ENCODE results near the gene KLF15. TPM values are rescaled to one million over a fixed set of nuclear protein-coding genes. Genes with fewer than 3 reads are reported as not detected.

The KLF15 gene
- total RNA-seq, 2 experiments from 2014 or later: 0.32 to 0.53 TPM

DNA sequence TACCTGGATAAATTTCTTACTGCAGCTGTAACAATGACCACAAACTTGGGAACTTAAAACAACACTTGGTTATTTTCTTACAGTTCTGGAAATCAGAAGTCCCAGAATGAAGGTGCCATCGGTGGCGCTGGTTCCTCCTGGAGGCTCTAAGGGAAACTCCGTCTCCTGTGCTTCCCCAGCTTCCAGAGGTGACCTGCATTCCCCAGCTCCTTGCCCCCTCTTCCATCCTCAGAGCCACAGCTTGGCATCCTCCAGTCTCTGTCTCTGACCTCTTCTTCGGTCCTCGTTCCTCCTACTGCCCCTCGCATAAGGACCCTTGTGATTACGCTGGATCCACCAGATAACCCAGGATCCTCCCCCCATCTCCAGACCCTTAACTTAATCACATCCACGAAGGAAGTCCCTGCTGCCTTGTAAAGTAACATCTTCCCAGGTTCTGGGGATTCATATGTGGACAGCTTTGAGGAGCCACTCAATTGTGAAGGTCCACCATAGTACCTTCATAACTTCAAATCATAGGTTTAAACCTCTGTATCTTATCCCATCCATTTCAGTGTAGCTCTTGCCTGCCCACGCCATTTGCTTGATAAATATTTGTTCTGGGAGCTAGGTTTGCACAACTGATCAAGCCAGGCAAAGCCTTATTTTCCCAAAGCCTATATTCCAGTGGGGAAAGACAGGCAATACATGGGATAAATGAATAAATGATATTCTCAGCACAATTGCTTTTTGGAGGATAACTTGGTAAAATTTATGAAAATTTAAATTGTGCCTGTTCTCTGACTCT lies 34.8 kb downstream of the KLF15 start:
- ChIA-PET POLR2A (no interaction called here), CTCF (no interaction called here)
- Mint-ChIP-seq H3K4me1 (no peaks in the 10 kb centered on the region), H3K36me3 (ENCODE audit: low read depth) (no peaks in the 10 kb centered on the region), H3K27me3 (peaks cover 3% of the 10 kb centered on the region), H3K27ac (no peak overlapping the region), H3K9me3 (ENCODE audit: low read depth) (no peaks in the 10 kb centered on the region), H3K4me3 (no peak overlapping the region)
- intact Hi-C loops (cut with DNase I, micrococcal nuclease): no loop called here
- no peak for ATAC-seq
- DNase-seq: no peak

DNA sequence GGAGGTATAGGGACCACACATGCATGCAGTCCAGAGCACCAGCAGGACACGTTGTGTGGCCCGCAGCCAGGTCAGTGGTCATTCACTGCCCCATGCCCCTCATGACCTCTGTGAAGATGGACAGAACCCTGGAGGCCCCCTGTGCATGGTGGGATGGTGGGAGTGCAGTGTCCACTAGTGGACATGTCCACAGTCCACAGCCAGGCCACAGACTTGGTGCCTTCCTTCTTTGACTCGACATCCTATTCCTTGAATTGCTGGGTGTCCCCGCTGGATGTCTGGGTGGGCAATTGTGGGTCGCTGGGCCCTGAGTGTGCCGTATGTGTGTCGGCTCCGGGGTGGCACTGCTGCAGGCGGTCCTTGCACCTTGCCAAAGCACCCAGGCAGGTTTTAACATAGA lies 35.7 kb downstream of the KLF15 start:
- no peak for DNase-seq
- intact Hi-C loops (cut with DNase I, micrococcal nuclease): no loop called here
- ChIA-PET POLR2A (no interaction called here), CTCF (no interaction called here)
- ATAC-seq: no peak
- H3K27ac Mint-ChIP-seq: no peak overlapping the region
- H3K9me3 Mint-ChIP-seq (ENCODE audit: low read depth): no peaks in the 10 kb centered on the region
- H3K4me3 Mint-ChIP-seq: no peak overlapping the region
- H3K27me3 Mint-ChIP-seq: peaks cover 3% of the 10 kb centered on the region
- no peaks in the 10 kb centered on the region for H3K36me3 Mint-ChIP-seq (ENCODE audit: low read depth)
- H3K4me1 Mint-ChIP-seq: no peaks in the 10 kb centered on the region

DNA sequence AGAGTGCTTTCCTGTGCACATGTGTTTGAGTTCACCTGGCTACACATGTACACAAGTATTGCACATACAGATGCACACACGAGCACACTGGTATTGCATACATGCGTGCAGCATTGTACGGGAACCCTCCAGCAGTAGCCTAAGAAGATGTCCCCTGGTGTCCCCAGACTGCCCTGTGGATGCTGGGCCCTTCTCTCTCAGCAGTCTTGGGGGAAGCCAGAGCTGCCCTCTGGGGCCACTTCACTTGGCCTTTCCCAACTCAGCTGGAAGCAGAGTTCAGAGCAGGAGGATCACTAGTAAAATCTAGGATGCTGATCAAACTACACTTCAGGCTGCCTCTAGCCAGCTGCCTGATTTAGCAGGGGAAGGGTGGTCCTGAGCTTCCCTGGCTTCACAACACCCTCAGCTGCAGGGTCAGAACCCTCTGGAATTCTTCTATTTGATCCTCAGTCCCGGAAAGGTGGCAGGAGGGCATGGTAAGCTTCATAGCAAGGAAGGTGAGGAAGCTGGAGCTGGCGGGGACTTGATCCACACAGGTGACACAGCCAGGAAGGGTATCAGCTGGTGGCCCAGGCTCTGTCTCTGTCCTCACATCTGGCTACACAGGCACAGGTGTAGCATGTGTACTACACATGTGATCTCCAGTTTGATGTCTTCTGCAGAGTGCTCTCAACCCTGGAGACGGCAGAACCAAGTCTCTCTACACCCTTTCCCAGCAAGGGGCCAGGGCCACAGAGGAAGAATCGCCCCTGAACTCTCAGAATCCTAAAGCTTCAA lies 36.5 kb downstream of the KLF15 start:
- ATAC-seq: no peak
- no peaks in the 10 kb centered on the region for H3K4me1 Mint-ChIP-seq
- H3K27me3 Mint-ChIP-seq: peaks cover 2% of the 10 kb centered on the region
- no peaks in the 10 kb centered on the region for H3K9me3 Mint-ChIP-seq (ENCODE audit: low read depth)
- H3K36me3 Mint-ChIP-seq (ENCODE audit: low read depth): no peaks in the 10 kb centered on the region
- no peak overlapping the region for H3K4me3 Mint-ChIP-seq
- no peak overlapping the region for H3K27ac Mint-ChIP-seq
- ChIA-PET POLR2A (no interaction called here), CTCF (no interaction called here)
- intact Hi-C loops (cut with DNase I, micrococcal nuclease): no loop called here
- no peak for DNase-seq

DNA sequence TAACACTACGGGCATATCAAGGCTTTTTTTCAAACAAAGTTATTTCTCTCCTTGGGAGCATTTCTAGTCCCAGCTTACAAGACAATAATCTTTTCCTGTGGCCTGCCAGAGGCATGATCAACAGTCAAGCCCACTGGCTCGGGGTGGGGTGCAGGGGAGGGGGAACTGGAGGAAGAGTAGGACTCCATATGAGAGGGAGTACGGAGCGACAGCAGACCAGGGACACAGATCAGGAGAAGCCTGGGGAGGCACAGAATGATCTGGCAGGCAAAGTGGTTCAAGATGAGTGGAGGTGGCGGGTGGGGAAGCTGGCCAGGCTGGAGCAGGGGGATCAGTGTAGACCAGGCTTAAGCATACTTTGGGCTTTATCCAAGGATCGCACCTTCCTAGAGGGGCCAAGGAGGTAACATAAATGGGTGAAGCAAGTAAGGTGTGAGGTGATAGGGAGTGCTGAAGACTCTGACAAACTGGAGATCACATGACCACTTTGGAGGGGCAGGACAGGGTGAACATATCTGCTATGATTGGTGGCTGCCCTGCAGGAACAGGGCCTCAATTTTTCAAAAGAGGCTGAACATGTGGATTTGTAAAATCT lies 37.4 kb downstream of the KLF15 start:
- POLR2A ChIA-PET: no interaction called here
- Mint-ChIP-seq H3K27me3 (peaks cover 2% of the 10 kb centered on the region), H3K9me3 (ENCODE audit: low read depth) (no peaks in the 10 kb centered on the region), H3K27ac (no peak overlapping the region), H3K4me1 (no peaks in the 10 kb centered on the region), H3K4me3 (no peak overlapping the region), H3K36me3 (ENCODE audit: low read depth) (no peaks in the 10 kb centered on the region)
- DNase-seq (no peak), ATAC-seq (no peak)
- intact Hi-C loops (cut with DNase I, micrococcal nuclease): no loop called here
- CTCF ChIA-PET: no interaction called here

DNA sequence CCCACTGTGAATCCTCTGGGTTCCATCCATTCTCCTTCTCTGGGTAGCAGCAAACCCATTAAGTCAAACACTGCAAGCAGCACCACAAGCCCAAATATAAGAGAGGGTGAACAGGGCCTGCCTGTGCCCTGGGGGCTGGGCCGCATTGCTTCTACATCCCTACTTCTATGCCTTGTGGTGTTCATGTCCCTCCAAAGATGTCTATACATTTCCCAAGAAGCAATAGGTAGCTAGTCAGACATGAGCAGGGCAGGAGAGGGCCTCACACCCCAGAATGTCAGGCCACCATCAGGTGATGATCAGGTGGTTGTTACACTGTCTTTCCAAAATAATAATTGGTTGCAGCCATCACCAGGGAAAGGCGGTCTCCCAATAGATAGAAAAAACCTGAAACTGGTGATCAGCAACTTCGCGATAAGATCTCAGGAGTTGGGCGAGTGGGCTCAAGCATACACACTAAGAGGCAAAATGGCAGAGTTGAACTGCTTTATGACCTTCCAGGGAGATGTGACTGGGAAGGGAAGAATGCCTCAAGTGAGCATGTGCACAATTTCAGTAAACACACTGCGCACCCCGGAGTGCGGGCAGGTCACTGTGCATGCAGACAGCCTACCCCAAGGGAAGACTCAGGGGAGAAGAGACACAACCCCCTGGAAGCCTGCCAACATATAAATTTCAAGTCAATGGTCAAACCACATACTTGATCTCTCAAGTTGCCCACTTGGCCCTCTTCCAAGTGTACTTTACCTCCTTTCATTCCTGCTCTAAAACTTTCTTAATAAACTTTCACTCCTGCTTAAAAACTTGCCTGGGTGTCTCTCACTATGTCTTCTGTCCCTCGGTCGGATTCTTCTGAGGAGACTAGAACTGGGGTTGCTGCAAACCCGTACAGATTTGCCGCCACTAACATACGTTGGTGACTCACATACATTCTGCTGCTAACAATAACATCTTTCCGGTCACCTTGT lies 39.9 kb downstream of the KLF15 start:
- POLR2A ChIA-PET: no interaction called here
- intact Hi-C loops (cut with DNase I, micrococcal nuclease): no loop called here
- DNase-seq (no peak), ATAC-seq (no peak)
- Mint-ChIP-seq H3K4me3 (no peak overlapping the region), H3K4me1 (no peaks in the 10 kb centered on the region), H3K27me3 (peaks cover 2% of the 10 kb centered on the region), H3K27ac (no peak overlapping the region), H3K36me3 (ENCODE audit: low read depth) (no peaks in the 10 kb centered on the region), H3K9me3 (ENCODE audit: low read depth) (no peaks in the 10 kb centered on the region)
- CTCF ChIA-PET: interaction anchor here (0.6 to 0.7 kb wide), 2 partner anchors 135 to 663 kb away, joined by 4 read pairs; no protein-coding TSS in a partner anchor

DNA sequence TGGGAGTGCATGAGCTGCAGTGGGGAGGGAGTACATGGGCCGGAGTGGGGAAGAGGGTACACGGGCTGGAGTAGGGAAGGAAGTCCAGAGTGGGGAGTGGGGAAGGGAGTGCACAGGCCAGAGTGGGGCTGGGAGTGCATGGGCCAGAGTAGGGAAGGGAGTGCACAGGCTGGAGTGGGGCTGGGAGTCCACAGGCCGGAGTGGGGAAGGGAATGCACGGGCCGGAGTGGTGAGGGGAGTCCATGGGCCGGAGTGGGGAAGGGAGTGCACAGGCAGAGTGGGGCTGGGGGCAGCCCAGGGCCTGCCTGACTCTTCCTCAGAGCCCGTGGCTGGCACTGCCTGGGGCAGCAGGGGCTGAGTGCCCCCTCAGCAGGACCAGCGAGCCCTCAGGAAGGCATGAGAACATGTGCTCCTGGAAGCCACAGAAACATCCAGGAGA lies 40.7 kb downstream of the KLF15 start:
- intact Hi-C loops (cut with DNase I, micrococcal nuclease): no loop called here
- CTCF ChIA-PET: interaction anchor here (0.6 kb wide), 1 partner anchor 136 kb away, joined by 4 read pairs; no protein-coding TSS in a partner anchor
- Mint-ChIP-seq H3K27ac (no peak overlapping the region), H3K36me3 (ENCODE audit: low read depth) (no peaks in the 10 kb centered on the region), H3K4me3 (no peak overlapping the region), H3K27me3 (peaks cover 2% of the 10 kb centered on the region), H3K4me1 (no peaks in the 10 kb centered on the region), H3K9me3 (ENCODE audit: low read depth) (no peaks in the 10 kb centered on the region)
- no peak for ATAC-seq
- DNase-seq: no peak
- POLR2A ChIA-PET: no interaction called here

DNA sequence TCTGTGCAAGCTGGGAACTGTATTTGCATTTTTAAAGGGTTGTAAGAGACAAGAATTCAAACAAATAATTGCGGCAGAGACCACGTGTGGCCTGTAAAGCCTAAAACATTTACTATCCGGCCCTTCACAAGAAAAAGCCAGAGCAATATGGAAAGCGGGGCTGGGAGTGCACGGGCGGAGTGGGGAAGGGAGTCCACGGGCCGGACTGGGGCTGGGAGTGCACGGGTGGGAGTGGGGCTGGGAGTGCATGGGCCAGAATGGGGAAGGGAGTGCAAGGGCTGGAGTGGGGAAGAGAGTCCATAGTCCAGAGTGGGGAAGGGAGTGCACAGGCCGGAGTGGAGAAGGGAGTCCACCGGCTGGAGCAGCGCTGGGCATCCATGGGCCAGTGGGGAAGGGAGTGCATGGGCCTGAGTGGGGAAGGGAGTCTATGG lies 41.2 kb downstream of the KLF15 start:
- DNase-seq (no peak), ATAC-seq (no peak)
- no peak overlapping the region for H3K4me3 Mint-ChIP-seq
- no peaks in the 10 kb centered on the region for H3K9me3 Mint-ChIP-seq (ENCODE audit: low read depth)
- intact Hi-C loops (cut with DNase I, micrococcal nuclease): no loop called here
- CTCF ChIA-PET: no interaction called here
- no peaks in the 10 kb centered on the region for H3K36me3 Mint-ChIP-seq (ENCODE audit: low read depth)
- no peak overlapping the region for H3K27ac Mint-ChIP-seq
- no peaks in the 10 kb centered on the region for H3K4me1 Mint-ChIP-seq
- H3K27me3 Mint-ChIP-seq: peaks cover 2% of the 10 kb centered on the region
- POLR2A ChIA-PET: no interaction called here

DNA sequence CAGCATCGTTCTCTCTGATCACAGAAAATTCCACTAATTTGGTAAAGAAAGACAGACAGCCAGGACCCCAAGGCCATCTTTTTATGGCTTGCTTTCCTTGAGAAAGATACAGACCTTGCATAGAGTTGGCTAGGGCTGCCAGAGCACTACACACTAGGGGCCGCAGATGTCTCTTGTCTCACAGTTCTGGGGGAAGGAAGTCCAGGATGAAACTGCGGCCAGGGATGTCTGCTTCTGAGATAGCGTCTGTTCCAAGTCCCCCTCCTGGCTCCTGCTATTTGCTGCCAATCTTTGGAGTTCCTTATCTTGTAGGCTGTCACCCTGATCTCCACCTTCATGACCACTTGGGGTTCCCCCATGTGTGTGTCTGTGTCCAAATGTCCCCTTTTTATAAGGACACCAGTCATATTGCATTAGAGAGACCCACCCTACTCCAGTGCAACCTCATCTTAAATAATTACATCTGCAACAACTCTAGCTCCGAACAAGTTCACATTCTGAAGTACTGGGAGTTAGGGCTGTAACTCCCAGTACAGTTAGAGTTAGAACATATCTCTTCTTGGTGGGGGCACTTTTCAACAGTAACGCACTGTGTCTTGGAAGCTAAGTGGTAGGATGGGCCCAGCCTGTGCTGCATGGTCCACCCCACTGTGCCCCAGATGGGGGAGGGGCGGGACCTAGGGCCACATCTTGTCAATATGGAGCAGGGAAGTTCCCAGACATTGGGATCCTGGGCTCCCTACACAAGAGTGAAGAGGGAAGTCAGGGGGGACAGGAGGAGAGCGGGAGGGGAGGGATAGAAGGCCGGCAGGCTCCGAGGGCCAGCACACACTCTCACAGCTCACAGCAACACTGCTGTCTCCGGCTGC lies 42.2 kb downstream of the KLF15 start:
- H3K9me3 Mint-ChIP-seq (ENCODE audit: low read depth): no peaks in the 10 kb centered on the region
- intact Hi-C loops (cut with DNase I, micrococcal nuclease): no loop called here
- H3K36me3 Mint-ChIP-seq (ENCODE audit: low read depth): no peaks in the 10 kb centered on the region
- DNase-seq (no peak), ATAC-seq (no peak)
- no peaks in the 10 kb centered on the region for H3K4me1 Mint-ChIP-seq
- CTCF ChIA-PET: no interaction called here
- no peak overlapping the region for H3K27ac Mint-ChIP-seq
- POLR2A ChIA-PET: no interaction called here
- no peak overlapping the region for H3K4me3 Mint-ChIP-seq
- peaks cover 2% of the 10 kb centered on the region for H3K27me3 Mint-ChIP-seq

DNA sequence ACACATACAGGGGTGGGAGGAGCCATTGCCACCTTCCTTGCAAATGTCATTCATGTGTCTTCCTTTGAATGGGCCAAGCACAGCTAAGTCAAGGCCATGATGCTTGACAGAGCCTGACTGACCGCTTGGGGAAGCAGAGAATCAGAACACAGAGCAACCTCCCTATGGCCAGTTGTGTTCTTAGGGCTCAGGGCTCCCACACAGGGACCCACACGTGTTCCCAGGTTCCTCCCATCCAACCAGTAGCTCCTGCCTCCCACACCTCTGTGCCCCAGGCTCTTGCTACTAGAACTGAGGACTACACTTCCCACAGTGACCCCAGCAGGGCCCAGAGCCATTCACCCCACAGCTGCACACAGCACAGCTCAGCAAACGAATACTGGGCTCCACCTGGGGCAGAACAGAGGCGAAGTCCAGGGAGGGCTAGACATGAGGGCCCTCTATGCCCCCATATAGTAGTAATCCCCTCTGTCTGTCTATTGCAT lies 42.9 kb downstream of the KLF15 start:
- Mint-ChIP-seq H3K4me3 (no peak overlapping the region), H3K36me3 (ENCODE audit: low read depth) (no peaks in the 10 kb centered on the region), H3K9me3 (ENCODE audit: low read depth) (no peaks in the 10 kb centered on the region), H3K27me3 (peaks cover 2% of the 10 kb centered on the region), H3K4me1 (no peaks in the 10 kb centered on the region), H3K27ac (no peak overlapping the region)
- CTCF ChIA-PET: no interaction called here
- intact Hi-C loops (cut with DNase I, micrococcal nuclease): no loop called here
- POLR2A ChIA-PET: no interaction called here
- DNase-seq (no peak), ATAC-seq (no peak)

DNA sequence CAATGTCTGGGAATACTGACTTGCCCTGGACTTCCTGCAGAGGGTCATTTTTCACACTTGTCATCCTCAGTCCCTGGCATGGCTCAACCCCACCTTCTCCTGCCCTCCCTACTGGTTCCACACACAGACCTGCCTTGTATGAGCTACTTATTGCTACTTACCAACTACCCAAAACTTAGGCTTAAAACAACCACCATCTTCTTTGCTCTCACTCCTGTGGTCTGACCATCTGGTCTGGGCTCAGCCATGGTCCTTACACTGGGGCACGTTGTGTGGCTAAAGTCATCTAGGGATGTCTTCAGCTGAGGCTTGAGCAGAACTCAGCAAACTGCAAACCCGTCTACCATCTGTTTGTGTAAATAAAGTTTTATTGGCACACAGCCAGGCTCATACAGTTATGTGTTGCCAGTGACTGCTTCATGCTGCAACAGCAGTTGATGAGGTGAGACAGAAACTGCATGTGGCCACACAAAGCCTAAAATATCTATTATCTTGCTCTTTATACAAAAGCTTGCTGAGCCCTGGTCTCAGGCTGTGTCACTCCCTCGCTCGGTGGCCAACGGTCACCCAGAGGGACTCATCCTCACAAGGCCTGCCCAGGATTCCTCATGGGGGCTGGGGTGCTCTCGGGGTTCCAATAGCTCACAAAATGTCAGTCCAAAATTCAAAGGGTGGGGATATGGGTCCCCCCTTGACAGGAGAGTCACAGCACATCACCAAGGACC lies 43.5 kb downstream of the KLF15 start:
- no peaks in the 10 kb centered on the region for H3K36me3 Mint-ChIP-seq (ENCODE audit: low read depth)
- no peaks in the 10 kb centered on the region for H3K4me1 Mint-ChIP-seq
- no peak overlapping the region for H3K27ac Mint-ChIP-seq
- ATAC-seq: no peak
- no peak overlapping the region for H3K4me3 Mint-ChIP-seq
- CTCF ChIA-PET: no interaction called here
- intact Hi-C loops (cut with DNase I, micrococcal nuclease): no loop called here
- peaks cover 2% of the 10 kb centered on the region for H3K27me3 Mint-ChIP-seq
- POLR2A ChIA-PET: no interaction called here
- DNase-seq: no peak
- no peaks in the 10 kb centered on the region for H3K9me3 Mint-ChIP-seq (ENCODE audit: low read depth)
